ENCODE results near the gene ABCC3.

The ABCC3 gene

DNA sequence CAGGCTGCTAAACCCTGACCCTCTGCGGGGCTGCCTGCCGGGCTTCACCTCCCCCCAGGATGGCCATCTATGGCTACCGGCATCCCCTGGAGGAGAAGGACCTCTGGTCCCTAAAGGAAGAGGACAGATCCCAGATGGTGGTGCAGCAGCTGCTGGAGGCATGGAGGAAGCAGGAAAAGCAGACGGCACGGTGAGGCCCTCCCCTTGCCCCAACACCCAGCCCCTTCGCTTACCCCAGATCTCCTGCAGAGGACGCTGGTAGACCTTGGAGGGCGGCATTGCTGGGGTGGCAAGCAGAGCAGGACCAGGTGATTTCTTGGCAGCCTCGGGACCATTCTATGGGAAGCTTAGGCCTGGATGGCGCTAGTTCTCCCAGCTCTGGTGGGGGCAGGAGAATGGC is 24.5 kb downstream of the ABCC3 start:
- TF ChIP-seq, protein P1, sequence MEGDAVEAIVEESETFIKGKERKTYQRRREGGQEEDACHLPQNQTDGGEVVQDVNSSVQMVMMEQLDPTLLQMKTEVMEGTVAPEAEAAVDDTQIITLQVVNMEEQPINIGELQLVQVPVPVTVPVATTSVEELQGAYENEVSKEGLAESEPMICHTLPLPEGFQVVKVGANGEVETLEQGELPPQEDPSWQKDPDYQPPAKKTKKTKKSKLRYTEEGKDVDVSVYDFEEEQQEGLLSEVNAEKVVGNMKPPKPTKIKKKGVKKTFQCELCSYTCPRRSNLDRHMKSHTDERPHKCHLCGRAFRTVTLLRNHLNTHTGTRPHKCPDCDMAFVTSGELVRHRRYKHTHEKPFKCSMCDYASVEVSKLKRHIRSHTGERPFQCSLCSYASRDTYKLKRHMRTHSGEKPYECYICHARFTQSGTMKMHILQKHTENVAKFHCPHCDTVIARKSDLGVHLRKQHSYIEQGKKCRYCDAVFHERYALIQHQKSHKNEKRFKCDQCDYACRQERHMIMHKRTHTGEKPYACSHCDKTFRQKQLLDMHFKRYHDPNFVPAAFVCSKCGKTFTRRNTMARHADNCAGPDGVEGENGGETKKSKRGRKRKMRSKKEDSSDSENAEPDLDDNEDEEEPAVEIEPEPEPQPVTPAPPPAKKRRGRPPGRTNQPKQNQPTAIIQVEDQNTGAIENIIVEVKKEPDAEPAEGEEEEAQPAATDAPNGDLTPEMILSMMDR (IDR thresholded peaks at IDR 0.05; ENCODE audit: low read depth, low read length) = no peak
- Histone ChIP-seq H3K27me3 (no peaks in the 10 kb centered on the region), H3K4me1 (peaks cover 33% of the 10 kb centered on the region), H3K36me3 (no peaks in the 10 kb centered on the region), H3K9me3 (no peaks in the 10 kb centered on the region), H3K4me3 (ENCODE audit: low read depth, low read length) (no peak overlapping the region)
- DNase-seq = no peak

DNA sequence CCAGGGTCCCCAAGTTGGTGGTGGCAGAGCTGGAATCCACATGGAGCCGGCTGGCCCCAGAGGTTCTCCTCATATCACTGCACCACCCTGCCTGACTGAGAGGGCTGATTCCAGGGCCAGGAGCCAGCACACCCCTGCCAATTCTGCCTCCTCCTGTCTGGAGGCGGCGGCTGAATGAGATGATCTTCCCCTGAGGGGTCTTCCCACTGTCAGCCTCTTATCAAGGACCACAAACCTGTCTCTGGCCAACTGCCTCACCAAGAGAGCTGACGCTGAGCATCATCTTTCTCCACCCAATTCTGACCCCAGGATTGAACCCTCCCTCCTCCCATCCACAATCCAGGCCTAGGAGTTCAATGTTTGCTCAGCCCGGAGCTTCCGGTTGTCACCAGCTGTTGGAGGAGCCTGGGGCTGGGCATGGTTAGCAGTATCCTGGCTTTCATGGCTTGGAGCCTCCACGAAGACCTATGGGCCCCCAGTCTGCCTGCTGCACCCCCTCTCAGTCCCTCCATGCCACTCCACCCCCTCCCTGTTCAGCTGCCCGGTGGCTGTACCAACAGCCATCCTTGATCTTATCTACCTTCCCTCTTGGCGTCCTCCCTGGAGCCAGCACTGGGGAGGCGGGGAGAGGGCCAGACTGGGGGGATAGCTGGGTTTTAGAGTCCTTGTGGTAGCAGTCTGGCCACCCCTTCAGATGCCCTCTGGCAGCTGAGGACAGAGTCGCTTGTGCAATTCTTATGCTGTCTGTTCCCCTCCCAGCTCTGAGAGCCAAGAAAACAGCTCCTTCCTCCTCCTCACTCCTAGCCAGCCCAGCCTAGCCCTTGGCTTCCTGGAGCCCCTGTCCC is 25.6 kb downstream of the ABCC3 start:
- Histone ChIP-seq H3K4me1 (peaks cover 33% of the 10 kb centered on the region), H3K27me3 (no peaks in the 10 kb centered on the region), H3K9me3 (no peaks in the 10 kb centered on the region), H3K4me3 (ENCODE audit: low read depth, low read length) (no peak overlapping the region), H3K36me3 (no peaks in the 10 kb centered on the region)
- TF ChIP-seq, protein P1 (IDR thresholded peaks at IDR 0.05; ENCODE audit: low read depth, low read length) = no peak
- peak; percentile 67 for DNase-seq

GRCh38 chr17:50660887-50661345 is 26.2 kb downstream of the ABCC3 start:
- no peak for DNase-seq
- H3K27me3 ChIP-seq = no peaks in the 10 kb centered on the region
- TF ChIP-seq, protein P1 (IDR thresholded peaks at IDR 0.05; ENCODE audit: low read depth, low read length) = no peak
- H3K4me1 ChIP-seq = peaks cover 33% of the 10 kb centered on the region
- H3K4me3 ChIP-seq (ENCODE audit: low read depth, low read length) = no peak overlapping the region
- H3K9me3 ChIP-seq = no peaks in the 10 kb centered on the region
- no peaks in the 10 kb centered on the region for H3K36me3 ChIP-seq

DNA sequence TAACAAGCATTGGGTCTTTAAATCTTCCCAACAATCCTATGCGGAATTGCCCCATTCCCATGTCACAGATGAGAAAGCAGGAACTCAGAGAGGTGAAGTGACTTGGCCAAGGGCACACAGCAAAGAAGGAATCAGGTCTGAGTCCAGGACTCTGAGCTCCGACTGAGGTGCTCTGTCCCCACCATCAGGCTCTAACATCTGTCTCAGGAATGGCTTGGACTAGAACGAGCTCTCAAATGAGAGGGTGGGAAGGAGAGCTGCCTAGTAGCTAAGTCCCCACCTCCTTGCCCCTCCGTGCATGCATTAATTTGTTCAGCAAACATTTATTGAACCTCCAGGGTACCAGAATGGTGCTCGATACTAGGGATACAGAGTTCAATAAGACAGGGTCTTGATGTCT is 26.7 kb downstream of the ABCC3 start:
- Histone ChIP-seq H3K27me3 (no peaks in the 10 kb centered on the region), H3K9me3 (no peaks in the 10 kb centered on the region), H3K4me3 (ENCODE audit: low read depth, low read length) (no peak overlapping the region), H3K36me3 (no peaks in the 10 kb centered on the region), H3K4me1 (peaks cover 33% of the 10 kb centered on the region)
- no peak for DNase-seq
- TF ChIP-seq, protein P1 (IDR thresholded peaks at IDR 0.05; ENCODE audit: low read depth, low read length) = no peak

GRCh38 chr17:50661795-50662391 is 27.2 kb downstream of the ABCC3 start:
- Histone ChIP-seq H3K36me3 (no peaks in the 10 kb centered on the region), H3K4me1 (peaks cover 33% of the 10 kb centered on the region), H3K9me3 (no peaks in the 10 kb centered on the region), H3K4me3 (ENCODE audit: low read depth, low read length) (no peak overlapping the region), H3K27me3 (no peaks in the 10 kb centered on the region)
- TF ChIP-seq, protein P1 (IDR thresholded peaks at IDR 0.05; ENCODE audit: low read depth, low read length) = no peak
- DNase-seq = peak; percentile 64
